Stimulated activated CD4-positive, alpha-beta T cell treated with anti-CD3 and anti-CD28 coated beads, Interleukin-4, amount 100 ng/mL, for 24 hours (primary cell): ENCODE data around the gene RALA.

Experiments used
- DNase-seq: peaks from one replicate; pipeline ENCODE4 v3.0.0-alpha.2; 2020

The RALA gene

DNA sequence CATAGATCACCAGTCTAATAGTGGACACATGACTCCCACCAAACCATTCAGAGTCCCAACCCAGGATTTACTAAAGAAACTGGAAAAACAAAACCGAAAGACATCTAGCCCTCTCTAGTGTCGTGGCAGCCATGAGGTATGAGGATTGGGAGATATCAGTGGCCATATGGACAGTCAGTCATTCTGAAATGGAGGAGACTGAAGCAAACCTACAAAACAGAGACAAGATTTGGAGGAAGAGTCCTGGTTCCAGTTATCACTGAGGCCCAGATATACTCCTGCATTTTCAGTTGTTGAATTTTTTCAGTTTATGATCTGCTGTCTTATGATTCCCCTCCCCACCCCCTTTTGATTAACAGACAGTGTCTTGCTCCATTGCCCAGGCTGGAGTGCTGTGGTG lies 9.1 kb upstream of the RALA start:
- no peak for DNase-seq

DNA sequence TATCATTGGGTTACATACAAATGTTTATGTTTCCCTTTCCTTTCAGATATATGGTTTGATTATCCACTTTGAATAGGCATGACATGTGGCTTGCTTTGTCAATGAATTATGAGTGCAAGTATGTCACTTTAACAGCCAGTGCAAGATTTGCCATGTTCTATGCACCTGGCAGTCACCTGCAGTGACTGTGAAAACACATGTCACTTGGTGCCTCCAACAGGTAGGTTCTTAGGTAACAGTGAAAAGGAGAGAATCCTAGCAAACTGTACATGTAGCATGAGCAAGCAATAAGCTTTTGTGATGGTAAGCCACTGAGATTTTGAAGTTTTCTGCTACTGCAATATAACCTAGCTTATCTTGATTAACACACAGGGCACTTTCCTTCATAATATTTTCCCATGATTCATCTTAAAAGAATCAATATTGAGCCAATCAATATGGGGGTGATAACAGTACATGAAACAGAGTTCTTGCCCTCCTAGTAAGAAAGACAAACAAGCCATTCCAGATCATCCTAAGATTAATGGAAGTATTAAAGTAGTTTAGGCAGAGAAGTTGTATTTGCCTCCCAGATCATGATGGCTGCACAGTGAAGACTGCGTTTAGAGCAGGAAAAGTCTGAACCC lies 7.9 kb upstream of the RALA start:
- DNase-seq: no peak

DNA sequence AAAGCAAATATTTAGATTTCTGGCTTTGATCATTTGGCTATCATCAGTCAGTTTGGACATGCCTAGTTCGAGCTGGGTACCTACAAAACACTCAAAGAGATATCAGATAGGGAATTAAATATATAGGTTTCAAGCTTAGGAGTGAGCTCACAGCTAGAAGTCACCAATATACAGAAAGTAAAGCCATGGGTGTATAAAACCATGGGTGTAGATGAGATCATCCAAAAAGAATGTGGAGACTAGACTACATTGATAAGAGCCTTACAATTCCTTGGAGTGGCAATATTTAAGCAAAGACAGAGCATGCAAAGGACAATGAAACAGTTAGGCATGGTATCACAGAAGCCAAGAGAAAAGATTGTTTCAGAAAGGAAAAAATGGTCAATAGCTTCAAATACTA lies 7.2 kb upstream of the RALA start:
- no peak for DNase-seq

DNA sequence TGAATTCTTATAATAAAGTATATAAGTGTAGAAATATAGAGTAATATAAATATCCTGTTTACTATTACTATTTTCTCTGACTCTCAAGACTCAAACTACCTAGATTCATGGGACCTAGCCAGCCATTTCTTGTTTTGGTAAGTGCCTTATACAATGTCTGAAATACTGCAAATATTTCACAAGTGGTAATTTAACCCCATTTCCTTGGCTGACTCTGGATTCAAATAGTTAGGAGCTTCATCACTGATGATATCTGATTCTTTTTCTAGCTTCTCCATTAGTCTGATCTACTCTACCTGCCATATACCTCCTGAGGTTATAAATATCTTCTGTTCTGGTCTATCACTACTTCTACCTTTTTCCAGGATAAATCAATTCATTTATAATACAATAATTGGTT lies 6.4 kb upstream of the RALA start:
- no peak for DNase-seq

DNA sequence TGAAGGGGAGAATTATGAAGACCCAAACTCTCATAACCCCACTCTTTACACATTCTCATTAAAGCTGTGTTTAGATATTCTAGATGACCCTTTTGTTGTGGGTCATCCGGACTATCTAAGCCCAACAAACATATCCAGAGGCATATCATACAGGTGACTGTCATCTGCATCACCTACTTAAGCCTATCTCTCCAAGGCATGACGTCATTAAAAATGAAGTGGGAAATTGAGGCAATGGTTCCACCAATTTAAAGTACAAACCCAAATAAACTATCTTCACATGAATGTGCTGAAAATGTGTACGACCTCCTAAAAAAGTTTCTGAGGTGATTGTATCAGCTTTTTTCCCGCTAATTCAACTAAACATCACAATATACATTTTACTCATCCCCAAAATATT lies 4.5 kb upstream of the RALA start:
- DNase-seq: no peak

DNA sequence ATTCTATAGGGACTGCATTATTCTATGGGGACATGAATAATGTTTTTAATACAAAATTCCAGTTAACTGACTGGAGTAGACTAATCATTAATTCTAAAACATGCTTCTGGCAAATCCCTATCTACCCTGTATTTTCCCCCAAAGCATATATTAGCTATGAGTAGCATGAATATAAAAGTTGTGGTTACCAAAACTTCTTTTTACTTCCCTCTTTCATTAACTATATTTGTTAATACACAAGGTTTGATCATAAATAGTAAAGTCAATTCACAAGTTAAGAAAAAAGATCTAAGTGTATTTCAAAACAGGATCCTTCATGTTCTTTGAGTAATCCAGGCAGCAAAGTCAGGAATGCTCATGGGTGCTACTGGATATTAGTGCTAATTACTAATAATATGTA lies 2.9 kb upstream of the RALA start:
- no peak for DNase-seq

DNA sequence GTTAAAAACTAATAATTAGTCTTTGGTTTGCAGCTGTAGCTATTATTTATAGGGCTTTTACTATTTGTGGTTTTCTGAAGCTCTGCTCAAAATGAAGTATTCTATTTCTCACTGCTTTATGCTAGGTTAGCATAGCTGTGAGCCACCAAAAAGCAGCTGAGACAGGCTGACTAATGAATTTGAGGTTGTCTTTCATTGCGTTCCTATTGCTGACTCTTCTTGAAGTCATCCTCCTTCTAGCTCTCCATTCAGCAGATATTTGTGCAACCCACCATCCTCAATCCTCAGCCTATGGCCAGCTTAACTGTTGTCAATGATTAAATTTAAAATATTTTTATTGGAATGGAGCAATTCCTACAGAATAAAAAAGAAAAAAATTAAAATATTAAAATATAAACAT lies 2.1 kb upstream of the RALA start:
- DNase-seq: no peak

DNA sequence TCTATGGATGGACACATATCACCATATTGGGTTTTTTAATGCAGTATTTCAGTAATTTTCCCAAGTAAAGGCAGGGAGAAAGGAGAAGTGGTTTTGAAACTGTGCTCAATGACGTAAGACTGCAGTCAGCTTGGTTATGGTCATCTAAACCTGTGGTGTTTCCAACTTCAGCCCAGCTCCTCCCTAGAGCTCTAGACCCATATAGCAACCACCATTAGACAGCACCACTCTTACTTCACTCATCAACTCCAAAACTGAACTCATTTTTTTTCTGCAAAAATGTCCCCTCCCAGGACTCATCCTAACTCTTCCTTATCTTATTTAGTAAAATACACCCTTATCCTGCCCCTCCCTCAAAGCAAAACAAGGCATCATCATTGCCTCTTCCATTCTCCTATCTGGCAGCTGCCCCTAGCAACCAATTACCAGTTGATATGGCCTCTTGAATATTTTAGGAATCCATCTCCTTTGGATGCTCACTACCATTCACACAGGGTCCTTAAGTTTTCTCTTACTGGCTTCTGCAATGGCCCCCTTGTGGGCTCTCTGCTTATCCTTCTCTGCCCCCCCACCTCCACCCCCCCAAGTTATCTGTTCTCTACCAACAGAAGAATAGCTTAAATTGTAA lies 1.5 kb upstream of the RALA start:
- DNase-seq: no peak

DNA sequence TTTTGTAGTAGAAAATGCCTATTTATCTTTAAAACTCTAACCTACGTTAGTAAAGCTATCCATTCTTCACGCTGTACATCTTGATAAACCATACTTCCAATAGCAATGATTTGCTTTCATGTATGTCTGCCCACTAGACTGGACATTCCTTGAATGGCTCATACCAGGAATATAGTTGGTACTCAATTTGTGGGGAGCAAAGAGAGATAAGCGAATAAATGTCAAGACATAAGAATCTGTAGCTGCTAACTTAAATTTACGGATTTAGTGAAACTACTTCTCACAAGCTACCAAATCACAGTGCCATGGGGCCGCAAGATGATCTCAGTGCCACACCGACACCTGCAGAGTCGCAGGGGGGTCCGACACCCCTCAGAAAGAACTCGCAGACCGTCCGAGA lies 763 bp upstream of the RALA start:
- no peak for DNase-seq

DNA sequence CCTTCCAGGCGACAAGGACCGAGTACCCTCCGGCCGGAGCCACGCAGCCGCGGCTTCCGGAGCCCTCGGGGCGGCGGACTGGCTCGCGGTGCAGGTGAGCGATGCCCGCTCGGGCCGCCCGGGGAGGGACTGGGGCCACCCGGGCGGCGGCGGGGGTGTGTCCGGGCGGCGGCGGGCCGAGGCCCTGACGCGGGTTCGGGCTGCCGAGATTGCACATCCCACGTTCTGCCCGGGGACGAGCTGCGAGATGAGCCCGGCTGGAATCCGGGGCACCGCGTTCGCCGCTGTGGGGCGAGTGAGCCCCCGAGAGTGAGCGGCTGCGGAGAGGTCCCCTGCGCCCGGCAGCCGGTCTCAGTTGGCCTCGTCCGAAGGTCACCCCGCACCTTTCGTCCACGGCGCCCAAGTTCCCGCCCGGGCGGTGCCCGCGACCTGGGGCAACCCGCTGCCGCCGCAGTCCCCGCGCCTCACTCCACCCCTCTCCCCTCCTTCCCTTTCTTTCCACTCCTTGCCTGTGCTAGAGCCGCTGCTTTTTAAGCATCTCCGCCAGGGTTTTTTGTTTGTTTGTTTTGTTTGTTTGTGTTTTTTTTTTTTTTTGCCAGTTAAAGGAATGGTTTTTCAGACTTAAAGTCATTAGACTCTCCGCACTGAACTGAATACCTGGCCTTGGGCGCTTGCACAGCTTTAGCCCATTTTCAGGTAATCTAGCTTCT lies 515 bp downstream of the RALA start:
- DNase-seq: peak; percentile 16

DNA sequence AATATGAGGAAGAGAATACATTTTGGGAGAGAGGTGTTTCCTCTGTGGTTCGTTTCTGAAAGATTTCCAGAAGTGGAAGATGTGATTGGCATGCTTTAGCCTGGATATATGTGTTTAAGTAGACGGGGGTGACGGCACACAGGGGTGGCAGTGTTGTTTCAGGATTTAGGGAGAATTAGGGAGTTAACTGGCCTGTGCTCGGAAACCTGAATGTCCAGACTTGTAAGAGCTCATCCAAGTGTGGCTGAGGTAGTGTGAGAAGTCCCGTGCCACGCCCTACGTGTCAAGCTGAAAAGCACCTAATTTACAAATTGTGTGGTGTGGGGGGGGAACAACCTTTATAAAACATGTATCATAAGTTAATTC lies 1.1 kb downstream of the RALA start:
- DNase-seq: peak; percentile 25

DNA sequence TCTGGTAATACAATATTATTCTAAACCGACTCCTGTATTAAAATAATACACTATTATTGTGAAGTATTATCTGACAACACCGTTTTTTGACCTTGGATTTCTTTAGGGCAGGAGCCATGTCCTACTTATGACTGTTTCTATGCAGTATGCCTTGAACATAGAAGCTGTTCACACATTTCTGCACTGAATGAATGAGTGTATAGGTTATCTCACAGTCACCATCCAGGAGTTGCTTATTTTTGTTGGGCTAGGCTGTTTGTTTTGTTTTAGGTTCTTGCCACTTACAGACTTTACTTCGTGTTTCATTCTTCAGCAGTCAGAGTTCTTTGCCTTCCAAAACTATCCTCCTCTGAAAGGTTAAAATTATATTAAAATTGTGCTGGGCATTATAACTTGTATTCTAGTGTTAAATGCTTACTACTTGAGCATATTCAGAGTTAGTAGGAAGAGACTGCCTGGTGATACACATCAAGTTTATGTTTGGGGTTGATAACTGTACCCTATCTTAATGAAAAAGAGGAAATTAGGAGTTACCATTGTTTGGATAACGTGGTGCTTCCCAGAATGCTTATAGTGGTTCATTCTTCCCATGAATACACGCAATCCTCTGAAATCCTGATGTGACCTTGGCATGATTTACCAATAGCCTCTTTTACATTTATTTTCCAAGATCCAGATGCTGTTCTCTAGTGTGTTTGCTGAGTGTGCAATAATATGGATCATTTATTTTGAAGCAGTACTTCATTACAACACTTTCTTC lies 1.7 kb downstream of the RALA start:
- DNase-seq: no peak

DNA sequence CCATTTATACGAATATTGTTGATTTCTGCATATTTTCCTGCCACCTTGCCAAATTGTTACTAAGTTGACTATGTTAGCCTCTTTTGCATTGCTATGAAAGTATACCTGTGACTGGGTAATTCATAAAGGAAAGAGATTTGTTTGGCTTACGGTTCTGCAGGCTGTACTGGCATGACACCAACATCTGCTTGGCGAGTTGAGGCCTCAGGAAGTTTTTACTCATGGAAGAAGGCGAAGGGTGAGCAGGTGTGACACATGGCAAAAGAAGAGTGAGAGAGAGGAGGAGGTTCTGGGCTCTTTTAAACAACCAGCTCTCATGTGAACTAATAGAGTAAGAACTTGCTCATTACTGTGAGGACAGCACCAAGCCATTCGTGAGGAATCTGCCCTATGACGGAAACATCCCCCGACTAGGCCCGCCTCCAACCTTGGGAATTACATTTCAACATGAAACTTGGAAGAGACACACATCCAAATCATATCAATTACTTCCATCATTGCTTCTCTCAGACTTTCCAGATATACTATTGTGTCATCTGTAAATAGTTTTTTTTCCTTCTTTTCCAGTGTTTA lies 8.4 kb downstream of the RALA start:
- DNase-seq: no peak

DNA sequence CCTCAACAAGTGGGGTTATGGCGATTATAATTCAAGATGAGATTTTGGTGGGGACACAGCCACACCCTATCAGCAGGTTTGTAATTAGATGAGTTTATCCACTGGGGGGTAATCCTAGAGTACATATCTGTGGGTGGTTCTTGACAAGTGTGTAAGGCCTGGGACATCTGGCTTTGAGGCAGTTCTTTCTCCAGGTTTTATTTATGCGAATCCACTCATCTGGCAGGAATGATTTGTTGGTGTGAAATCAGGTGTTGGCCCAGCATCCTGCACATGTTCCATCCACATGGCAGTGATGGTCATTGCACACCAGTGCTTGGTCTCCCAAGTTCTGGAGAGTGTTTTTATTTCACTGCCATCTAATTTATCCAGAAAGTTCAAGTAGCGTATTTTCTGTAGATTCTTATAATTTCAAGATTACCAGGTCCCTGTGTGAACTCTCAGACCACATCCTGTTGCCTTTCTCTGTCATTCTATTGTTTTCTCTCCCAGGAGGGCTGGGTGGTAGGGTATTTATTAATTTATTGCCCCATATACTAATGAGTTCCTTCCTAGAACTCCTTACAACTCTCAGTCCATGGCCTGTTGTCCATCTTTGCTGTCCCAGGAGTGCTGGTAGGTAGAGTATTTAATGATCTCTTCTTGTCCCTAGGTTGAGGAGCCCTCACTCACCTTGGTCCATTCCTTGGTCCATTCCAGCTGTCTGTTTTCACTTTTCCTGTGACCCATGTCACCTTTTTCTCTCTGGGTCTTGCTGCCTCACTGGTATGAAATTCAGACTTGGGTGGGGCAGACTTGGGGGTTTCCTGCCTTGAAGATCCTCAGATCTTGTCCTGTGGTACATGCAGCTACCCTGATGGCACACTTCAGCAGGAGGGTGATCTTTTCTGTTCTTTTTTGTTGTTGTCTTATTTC lies 10.4 kb downstream of the RALA start:
- DNase-seq: no peak

DNA sequence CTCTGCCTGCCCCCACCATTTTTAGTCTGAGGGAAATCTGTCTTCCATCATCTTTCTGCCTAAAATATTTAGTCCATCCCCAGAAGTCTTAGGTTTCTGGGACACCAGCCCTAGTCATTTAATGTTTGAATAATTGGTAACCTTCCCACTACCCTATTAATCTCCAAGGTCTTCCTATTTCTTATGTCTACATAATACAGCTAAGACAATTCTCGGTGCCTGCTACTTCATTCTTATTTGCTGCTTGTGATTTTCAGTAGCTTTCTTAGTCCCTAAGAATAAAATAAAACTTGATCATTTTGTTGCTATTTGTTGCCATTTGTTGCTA lies 11.1 kb downstream of the RALA start:
- no peak for DNase-seq

DNA sequence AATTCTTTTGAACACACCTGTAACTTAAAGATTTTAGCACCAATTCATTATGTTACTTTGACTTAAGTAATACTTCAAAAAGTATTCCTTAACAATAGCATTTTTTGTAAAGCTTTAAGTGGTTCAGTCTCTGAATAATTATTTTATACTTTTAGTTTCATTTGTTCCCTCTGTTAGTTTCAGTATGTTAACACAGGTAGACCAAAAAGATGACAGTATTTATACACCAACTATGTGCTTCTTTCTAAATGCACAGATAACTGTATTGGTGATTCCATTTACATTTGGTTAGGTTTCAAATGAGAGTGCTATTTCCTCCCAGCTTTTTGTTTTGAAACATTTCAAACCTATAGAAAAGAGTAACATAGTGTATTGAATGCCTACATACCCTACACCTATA lies 14.0 kb downstream of the RALA start:
- DNase-seq: no peak

DNA sequence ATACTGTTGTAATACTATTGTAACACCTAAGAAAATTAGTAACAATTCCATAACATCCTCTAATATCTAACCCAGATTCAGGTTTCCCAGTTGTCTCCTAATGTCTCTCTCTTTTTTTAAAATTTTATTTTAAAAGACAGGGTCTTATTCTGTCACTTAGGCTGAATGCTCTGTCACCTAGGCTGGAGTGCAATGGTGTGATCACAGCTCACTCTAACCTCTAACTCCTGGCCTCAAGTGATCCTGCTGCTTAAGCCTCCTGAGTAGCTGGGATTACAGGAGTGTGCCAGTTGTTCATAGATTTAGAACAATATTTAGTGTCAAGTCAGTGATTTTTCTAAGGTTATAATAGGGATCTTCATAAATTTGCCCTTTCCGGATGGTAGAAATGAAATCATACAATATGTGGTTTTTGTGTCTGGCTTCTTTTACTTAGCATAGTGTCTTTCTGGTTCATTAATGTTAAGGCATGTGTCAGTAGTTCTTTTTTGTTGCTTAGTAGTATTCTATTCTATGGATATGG lies 14.7 kb downstream of the RALA start:
- DNase-seq: no peak

DNA sequence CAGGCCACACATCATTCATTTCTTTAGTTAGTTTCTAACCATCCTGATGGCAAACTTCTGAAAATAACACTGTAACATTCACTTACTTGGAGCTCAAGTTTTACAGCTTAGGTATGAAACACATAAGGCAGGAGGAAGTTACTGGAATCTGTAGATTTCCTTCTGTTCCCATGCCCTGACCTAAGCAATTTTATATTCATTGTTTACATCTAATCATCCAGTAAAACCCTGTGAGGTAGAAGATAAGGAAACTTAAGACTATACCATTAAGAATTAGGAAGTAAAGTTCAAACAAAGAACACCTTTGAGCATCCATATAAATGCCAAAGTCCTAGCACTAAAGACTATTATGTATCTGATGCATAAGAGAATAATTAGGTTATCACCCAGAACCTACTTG lies 19.5 kb downstream of the RALA start:
- no peak for DNase-seq

DNA sequence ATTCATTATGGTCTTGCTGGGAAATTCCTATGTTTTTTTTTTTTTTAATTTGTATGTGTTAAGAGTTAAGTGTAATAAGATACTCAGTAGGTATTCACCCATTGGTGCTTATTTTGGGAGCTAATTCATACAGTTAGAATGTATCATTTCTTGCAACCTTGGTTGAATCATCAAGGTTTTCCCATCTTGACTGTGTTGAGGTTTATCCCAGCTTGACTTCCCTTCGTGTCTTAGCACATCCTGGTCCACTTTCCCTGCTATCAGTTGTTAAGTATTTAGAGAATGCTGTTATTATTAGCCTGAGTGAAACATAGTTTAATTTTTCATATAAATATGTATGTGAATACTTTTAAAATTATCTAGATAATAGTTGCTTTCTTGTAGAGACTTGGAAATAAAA lies 20.8 kb downstream of the RALA start:
- no peak for DNase-seq

DNA sequence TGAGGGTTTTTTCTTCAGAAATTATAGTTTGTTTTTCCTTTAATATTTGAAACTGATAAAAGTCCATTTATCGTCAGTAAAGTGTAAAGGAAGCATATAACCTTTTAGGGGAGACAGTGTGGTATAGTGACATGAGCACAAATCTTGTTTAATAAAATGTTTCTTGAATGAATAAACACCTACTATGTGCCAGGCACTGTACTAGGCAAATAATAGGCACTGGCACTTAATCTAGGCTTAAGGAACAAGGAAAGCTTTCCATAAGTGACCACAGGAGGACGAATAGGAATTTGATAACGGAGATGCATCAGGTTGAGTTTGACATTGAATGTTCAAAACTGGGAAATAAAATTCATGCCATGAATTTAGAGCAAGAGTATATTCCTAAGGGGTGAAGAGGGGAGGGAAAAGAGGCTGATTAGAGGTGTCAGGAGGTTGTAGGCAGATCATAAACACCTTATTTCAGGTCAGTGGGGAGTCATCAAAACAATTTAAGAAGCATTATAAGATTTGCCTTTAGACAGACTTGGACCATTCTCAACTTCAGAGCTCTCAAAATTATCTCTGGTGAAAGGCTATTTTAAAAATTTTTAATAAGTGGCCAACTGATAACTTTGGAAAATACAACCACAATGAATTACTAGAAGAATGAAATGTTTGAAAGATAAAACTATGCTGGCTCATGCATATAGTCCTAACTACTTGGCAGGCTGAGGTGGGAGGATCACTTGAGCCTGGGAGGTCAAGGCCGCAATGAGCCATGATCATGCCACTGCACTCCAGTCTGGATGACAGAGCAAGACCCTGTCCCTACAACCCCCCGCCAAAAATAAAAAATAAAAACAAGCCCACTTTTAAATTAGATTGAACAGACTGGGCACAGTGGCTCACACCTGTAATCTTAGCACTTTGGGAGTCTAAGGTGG lies 22.4 kb downstream of the RALA start:
- no peak for DNase-seq

DNA sequence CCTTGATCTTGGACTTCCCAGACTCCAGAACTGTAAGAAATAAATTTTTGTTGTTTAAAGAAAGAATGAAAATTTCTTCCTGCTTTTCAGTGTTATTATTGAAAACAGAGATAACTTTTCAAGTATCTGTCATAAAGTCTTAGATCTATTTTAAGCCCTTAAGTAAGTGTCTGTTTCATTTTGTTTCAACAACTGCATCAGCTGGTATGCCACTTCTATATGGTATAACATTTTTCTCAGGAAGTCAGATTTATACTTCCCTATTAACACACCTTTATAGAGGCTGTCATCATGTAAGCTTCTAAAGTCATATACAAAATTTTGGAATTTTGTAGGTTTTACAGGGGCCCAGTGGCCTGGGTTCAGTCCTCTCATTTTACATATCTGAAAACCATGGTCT lies 24.4 kb downstream of the RALA start:
- DNase-seq: no peak
